ELR (cell line): ENCODE results near the gene FRMD4B.

Source experiments
- DNase-seq: peaks from one replicate; pipeline ENCODE4 v3.0.0-alpha.2; 2015; ENCODE audit warnings: low read depth

The FRMD4B gene

GRCh38 chr3:69121513-69121912 is 264.4 kb downstream of the FRMD4B start:
- no peak for DNase-seq

DNA sequence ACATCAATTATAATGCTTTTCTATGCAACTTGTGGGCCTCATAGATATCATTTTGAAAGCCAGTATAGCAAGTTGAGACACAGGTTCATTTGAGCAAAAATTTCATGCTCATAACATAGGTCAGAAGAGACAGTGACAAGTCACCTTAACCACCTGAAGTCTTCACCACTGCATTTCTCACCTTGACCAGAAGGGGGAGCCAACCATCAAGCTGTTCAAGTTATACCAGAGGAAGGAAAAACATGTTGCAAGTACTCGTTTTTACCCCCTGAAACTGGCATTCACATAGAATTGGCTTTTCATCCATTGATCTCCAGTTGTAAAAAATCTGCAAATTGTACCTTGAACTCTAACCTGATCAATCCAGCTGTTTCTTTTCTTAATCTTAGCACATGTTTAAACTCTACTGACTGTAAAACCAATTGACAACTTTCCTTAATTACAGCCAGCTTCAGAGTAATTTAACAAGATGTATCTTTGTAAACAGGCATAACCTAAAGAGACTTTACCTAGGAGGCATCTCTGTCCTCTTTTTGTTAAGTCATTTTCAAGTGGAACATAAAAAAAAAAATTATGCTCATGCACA is 264.9 kb downstream of the FRMD4B start:
- DNase-seq, result peak; percentile 73
